SK-N-SH treated with all-trans-retinoic acid at 6 μM for 48 hours (cell line): Measurements from ENCODE around the gene PMAIP1.
"Not testable (repeated sequence)": the region's sequence is repeated elsewhere in the genome, so short reads cannot be mapped to it uniquely, and the experiment has no call there.

ENCODE experiments used
- ATAC-seq: fragments of 200-7000 bp; cut with Tn5 transposase; 3 replicates; pipeline ENCODE4 v1.9.1; 2020; ENCODE audit warnings: mild to moderate bottlenecking, moderate library complexity
- PPARA ChIP-seq: fragments of 250-450 bp; sonication (Bioruptor Pico); IDR thresholded peaks from 2 replicates; pipeline ENCODE4 v1.5.0; 2020; ENCODE audit warnings: mild to moderate bottlenecking, borderline replicate concordance
- RARB ChIP-seq: fragments of 250-450 bp; sonication (Bioruptor Pico); IDR thresholded peaks from 2 replicates; pipeline ENCODE4 v1.8.0; 2021; ENCODE audit warnings: mild to moderate bottlenecking, moderate library complexity
- SNAI2 ChIP-seq: fragments of 250-450 bp; sonication (Bioruptor Pico); IDR thresholded peaks from 2 replicates; pipeline ENCODE4 v1.5.0; 2020; ENCODE audit warnings: mild to moderate bottlenecking, moderate library complexity
- TCF4 ChIP-seq: fragments of 250-450 bp; sonication (Bioruptor Pico); IDR thresholded peaks from 2 replicates; pipeline ENCODE4 v1.8.0; 2021; ENCODE audit warnings: mild to moderate bottlenecking, moderate library complexity, borderline replicate concordance
- TOX ChIP-seq: fragments of 250-450 bp; sonication (Bioruptor Pico); IDR thresholded peaks from 2 replicates; pipeline ENCODE4 v1.8.0; 2021; ENCODE audit warnings: mild to moderate bottlenecking, moderate library complexity, borderline replicate concordance
- ZC3H10 ChIP-seq: fragments of 250-450 bp; sonication (Bioruptor Pico); IDR thresholded peaks from 2 replicates; pipeline ENCODE4 v1.5.1; 2021; ENCODE audit warnings: mild to moderate bottlenecking, moderate library complexity
- ZFP3 ChIP-seq: fragments of 250-450 bp; sonication (Bioruptor Pico); IDR thresholded peaks from 2 replicates; pipeline ENCODE4 v1.5.0; 2020; ENCODE audit warnings: mild to moderate bottlenecking, moderate library complexity
- ZNF565 ChIP-seq: fragments of 450-650 bp; formaldehyde crosslinking; conservative IDR thresholded peaks from 2 replicates; pipeline ENCODE4 v1.5.0; 2020; ENCODE audit warnings: low read depth, mild to moderate bottlenecking, moderate library complexity
- ZNF70 ChIP-seq: fragments of 450-650 bp; formaldehyde crosslinking; IDR thresholded peaks from 2 replicates; pipeline ENCODE4 v1.5.0; 2020; ENCODE audit warnings: mild to moderate bottlenecking, moderate library complexity
- ZNF8 ChIP-seq: fragments of 450-650 bp; formaldehyde crosslinking; IDR thresholded peaks from 2 replicates; pipeline ENCODE4 v1.5.0; 2020; ENCODE audit warnings: mild to moderate bottlenecking, moderate library complexity
- TF ChIP-seq, protein P1 (sequence below): fragments of 250-450 bp; sonication (Bioruptor Pico); IDR thresholded peaks from 2 replicates; pipeline ENCODE4 v1.5.1; 2020; ENCODE audit warnings: low read depth, mild to moderate bottlenecking, moderate library complexity
- TF ChIP-seq, protein P2 (sequence below): fragments of 250-450 bp; sonication (Bioruptor Pico); IDR thresholded peaks from 2 replicates; pipeline ENCODE4 v1.8.0; 2021; ENCODE audit warnings: low read depth, mild to moderate bottlenecking, moderate library complexity, borderline replicate concordance
- TF ChIP-seq, protein P3 (sequence below): fragments of 250-450 bp; sonication (Bioruptor Pico); IDR thresholded peaks from 2 replicates; pipeline ENCODE4 v1.5.1; 2021; ENCODE audit warnings: mild to moderate bottlenecking, moderate library complexity
- TF ChIP-seq, protein P4 (sequence below): fragments of 250-450 bp; sonication (Bioruptor Pico); IDR thresholded peaks from 2 replicates; pipeline ENCODE4 v1.5.0; 2020; ENCODE audit warnings: mild to moderate bottlenecking, moderate library complexity
- TF ChIP-seq, protein P5 (sequence below): fragments of 250-450 bp; sonication (Bioruptor Pico); IDR thresholded peaks from 2 replicates; pipeline ENCODE4 v1.8.0; 2020; ENCODE audit warnings: mild to moderate bottlenecking, moderate library complexity, borderline replicate concordance

The PMAIP1 gene

DNA sequence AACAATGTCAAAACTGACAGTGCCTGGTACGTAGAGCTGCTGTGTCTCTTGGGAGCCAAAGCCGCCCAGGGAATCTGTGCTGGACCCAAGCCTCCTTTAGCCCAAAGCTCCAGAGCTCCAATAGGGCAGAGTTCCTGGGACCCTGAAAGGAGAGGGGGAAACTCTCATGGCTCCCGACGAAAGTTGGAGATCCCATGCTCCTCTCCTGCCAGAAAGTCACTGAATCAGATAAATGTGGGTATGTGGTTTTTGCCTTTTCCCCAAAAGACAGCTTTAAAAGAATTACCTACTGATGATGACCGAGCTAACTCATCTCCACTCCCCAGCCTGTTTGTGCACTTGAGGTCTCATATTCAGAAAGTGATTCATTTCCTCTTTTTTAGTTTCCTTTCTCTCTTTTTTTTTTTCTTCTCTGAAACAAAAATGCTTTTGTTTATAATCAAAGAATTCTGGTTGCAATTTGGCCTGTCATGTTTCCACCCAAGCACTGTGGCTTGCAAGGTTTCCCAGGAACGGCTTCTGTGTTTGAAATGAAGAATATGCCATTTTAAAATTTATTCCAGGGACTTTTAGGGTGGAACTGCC, 14.1 kb upstream of the PMAIP1 start:
- TF ChIP-seq TCF4 (CRISPR knock-in tag) (no peak), ZC3H10 (0 out of 2 replicates have a peak, but pooled peaks have one; percentile 42)
- ATAC-seq = peak; percentile 80

DNA sequence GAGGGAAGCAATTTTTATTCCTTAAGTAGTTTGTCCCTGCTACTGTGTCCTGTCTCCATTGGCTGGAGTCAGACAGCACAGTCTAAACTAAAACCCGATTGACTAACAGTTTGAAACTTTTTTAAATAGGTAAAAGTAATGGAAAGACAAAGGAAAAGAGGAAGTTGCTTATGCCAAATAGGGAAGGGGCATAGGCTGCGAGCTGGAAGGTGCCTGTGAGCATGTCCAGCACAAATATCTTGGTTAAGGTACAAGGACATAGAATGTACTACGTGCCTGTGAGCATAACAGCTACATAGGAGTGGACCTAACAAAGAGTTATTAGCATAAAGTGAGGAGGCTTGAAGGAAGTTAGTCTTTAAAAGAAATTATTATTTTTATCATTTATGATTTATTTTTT, 13.4 kb upstream of the PMAIP1 start:
- ATAC-seq = not testable (repeated sequence)

DNA sequence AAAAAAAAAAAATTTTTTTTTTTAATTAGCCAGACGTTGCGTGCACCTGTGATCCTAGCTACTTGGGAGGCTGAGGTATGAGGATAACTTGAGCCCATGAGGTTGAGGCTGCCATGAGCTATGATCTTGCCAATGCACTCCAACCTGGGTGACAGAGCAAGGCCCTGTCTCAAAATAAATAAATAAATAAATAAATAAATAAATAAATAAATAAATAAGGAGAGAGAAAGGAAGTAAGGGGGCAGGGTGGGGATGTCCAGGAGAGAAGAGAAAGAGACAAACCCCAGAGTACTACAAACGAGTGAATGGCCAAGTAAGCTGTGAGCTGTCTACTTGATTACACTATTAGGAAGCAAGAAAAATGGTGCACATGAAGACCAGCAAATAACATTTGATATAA, 7.7 kb upstream of the PMAIP1 start:
- TF ChIP-seq PPARA (CRISPR knock-in tag) (no peak), TOX (CRISPR knock-in tag) (no peak), ZFP3 (CRISPR knock-in tag) (no peak), ZNF70 (CRISPR knock-in tag) (no peak), RARB (no peak), TCF4 (CRISPR knock-in tag) (no peak), ZNF8 (CRISPR knock-in tag) (no peak), SNAI2 (CRISPR knock-in tag) (no peak)
- TF ChIP-seq, protein P1, sequence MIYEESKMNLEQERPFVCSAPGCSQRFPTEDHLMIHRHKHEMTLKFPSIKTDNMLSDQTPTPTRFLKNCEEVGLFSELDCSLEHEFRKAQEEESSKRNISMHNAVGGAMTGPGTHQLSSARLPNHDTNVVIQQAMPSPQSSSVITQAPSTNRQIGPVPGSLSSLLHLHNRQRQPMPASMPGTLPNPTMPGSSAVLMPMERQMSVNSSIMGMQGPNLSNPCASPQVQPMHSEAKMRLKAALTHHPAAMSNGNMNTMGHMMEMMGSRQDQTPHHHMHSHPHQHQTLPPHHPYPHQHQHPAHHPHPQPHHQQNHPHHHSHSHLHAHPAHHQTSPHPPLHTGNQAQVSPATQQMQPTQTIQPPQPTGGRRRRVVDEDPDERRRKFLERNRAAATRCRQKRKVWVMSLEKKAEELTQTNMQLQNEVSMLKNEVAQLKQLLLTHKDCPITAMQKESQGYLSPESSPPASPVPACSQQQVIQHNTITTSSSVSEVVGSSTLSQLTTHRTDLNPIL = no peak
- TF ChIP-seq, protein P2, sequence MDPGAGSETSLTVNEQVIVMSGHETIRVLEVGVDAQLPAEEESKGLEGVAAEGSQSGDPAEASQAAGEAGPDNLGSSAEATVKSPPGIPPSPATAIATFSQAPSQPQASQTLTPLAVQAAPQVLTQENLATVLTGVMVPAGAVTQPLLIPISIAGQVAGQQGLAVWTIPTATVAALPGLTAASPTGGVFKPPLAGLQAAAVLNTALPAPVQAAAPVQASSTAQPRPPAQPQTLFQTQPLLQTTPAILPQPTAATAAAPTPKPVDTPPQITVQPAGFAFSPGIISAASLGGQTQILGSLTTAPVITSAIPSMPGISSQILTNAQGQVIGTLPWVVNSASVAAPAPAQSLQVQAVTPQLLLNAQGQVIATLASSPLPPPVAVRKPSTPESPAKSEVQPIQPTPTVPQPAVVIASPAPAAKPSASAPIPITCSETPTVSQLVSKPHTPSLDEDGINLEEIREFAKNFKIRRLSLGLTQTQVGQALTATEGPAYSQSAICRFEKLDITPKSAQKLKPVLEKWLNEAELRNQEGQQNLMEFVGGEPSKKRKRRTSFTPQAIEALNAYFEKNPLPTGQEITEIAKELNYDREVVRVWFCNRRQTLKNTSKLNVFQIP (CRISPR knock-in tag) = no peak
- TF ChIP-seq, protein P3, sequence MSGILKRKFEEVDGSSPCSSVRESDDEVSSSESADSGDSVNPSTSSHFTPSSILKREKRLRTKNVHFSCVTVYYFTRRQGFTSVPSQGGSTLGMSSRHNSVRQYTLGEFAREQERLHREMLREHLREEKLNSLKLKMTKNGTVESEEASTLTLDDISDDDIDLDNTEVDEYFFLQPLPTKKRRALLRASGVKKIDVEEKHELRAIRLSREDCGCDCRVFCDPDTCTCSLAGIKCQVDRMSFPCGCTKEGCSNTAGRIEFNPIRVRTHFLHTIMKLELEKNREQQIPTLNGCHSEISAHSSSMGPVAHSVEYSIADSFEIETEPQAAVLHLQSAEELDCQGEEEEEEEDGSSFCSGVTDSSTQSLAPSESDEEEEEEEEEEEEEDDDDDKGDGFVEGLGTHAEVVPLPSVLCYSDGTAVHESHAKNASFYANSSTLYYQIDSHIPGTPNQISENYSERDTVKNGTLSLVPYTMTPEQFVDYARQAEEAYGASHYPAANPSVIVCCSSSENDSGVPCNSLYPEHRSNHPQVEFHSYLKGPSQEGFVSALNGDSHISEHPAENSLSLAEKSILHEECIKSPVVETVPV (CRISPR knock-in tag) = no peak
- TF ChIP-seq, protein P4, sequence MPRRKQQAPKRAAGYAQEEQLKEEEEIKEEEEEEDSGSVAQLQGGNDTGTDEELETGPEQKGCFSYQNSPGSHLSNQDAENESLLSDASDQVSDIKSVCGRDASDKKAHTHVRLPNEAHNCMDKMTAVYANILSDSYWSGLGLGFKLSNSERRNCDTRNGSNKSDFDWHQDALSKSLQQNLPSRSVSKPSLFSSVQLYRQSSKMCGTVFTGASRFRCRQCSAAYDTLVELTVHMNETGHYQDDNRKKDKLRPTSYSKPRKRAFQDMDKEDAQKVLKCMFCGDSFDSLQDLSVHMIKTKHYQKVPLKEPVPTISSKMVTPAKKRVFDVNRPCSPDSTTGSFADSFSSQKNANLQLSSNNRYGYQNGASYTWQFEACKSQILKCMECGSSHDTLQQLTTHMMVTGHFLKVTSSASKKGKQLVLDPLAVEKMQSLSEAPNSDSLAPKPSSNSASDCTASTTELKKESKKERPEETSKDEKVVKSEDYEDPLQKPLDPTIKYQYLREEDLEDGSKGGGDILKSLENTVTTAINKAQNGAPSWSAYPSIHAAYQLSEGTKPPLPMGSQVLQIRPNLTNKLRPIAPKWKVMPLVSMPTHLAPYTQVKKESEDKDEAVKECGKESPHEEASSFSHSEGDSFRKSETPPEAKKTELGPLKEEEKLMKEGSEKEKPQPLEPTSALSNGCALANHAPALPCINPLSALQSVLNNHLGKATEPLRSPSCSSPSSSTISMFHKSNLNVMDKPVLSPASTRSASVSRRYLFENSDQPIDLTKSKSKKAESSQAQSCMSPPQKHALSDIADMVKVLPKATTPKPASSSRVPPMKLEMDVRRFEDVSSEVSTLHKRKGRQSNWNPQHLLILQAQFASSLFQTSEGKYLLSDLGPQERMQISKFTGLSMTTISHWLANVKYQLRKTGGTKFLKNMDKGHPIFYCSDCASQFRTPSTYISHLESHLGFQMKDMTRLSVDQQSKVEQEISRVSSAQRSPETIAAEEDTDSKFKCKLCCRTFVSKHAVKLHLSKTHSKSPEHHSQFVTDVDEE (CRISPR knock-in tag) = no peak
- no peak for ATAC-seq

DNA sequence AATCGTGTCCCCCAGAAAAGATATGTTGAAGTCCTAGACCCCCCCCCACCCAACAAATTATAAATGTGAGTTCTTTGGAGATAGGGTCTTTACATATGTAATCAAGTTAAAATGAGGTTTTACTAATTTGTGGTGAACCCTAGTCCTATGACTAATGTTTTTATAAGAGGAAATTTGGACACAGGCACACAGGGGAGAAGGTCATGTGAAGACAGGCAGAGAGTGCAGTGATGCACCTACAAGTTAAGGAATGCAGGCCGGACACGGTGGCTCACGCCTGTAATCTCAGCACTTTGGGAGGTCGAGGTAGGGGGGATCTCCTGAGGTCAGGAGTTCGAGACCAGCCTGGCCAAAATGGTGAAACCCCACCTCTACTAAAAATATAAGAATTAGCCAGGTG, 5.8 kb upstream of the PMAIP1 start:
- no peak for ATAC-seq
- TF ChIP-seq ZNF565 (CRISPR knock-in tag) = no peak
- TF ChIP-seq, protein P5, sequence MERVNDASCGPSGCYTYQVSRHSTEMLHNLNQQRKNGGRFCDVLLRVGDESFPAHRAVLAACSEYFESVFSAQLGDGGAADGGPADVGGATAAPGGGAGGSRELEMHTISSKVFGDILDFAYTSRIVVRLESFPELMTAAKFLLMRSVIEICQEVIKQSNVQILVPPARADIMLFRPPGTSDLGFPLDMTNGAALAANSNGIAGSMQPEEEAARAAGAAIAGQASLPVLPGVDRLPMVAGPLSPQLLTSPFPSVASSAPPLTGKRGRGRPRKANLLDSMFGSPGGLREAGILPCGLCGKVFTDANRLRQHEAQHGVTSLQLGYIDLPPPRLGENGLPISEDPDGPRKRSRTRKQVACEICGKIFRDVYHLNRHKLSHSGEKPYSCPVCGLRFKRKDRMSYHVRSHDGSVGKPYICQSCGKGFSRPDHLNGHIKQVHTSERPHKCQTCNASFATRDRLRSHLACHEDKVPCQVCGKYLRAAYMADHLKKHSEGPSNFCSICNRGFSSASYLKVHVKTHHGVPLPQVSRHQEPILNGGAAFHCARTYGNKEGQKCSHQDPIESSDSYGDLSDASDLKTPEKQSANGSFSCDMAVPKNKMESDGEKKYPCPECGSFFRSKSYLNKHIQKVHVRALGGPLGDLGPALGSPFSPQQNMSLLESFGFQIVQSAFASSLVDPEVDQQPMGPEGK (CRISPR knock-in tag) = peak; percentile 69; the same call in 1 of the 2 replicates
- TF ChIP-seq, protein P1 = no peak
